ENCODE results near the gene INSRR. TPM values are rescaled to one million over a fixed set of nuclear protein-coding genes. Genes with fewer than 3 reads are reported as not detected.

The INSRR gene
- total and polyA plus RNA-seq, 9 of the 15 experiments (the other 6 are each of a cell fraction or from before 2014, with no cell fraction given): 0.03 to 0.18 (median 0.06) TPM; not detected in 3

DNA sequence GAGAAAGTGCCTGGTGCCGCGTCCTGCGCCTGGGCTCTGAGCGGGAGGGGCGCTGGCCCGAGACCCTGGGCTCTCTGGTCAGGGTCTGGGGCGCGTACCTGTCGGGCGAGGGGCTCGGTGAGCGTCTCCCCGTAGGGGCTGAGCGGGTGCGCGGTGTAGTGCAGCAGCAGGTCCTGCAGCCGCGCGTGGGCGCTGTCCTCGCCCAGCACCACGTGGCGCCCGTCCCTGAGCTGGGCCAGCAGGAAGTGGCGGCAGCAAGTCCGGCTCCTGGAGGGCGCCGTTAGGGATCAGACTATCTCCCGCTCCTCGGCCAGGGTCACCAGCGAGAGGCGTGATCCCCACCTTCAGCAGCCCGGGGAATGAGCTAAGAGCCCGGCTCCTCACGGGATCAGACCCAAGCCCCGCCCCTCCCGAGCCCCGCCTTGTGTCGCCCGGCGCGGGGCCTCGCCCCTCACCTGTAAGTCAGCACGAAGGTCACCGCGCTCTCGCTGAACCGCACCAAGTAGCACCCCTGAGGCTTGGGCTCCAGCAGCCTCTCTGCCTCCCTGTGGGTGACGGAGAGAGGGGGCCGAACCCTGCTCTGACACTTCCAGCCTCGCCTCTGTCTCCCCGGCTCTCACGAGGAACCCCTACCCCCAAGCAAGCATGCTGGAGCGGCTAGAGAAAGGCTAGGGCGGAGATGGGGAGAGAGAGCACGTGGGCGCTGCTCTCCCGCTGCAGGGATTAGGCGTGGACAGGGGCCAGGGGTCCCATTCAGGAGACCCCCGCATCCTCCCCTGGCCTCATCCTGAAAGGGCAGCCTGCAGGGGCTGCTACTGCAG, 45.0 kb downstream of the INSRR start (continued):
- peak; percentile 62 for TF ChIP-seq SUPT5H (IDR thresholded peaks at IDR 0.05)
- TF ChIP-seq ATF7 (IDR thresholded peaks at IDR 0.05): peak; percentile 79
- no peak for TF ChIP-seq PREB (CRISPR knock-in tag; IDR thresholded peaks at IDR 0.05)
- TF ChIP-seq NR2C1 (IDR thresholded peaks at IDR 0.05): no peak
- peak; percentile 64 for TF ChIP-seq NR2C1 (tag; IDR thresholded peaks at IDR 0.05)
- TF ChIP-seq GABPB2 (CRISPR knock-in tag; conservative IDR thresholded peaks at IDR 0.05): no peak
- no peak for TF ChIP-seq ZNF217 (CRISPR knock-in tag; IDR thresholded peaks at IDR 0.05)
- peak; percentile 27; the same call in 1 of the 2 replicates for TF ChIP-seq TGIF2 (CRISPR knock-in tag; IDR thresholded peaks at IDR 0.05)
- peak; percentile 95 for TF ChIP-seq MTA3 (IDR thresholded peaks at IDR 0.05; ENCODE audit: borderline replicate concordance)
- TF ChIP-seq ARID4B (CRISPR knock-in tag; IDR thresholded peaks at IDR 0.05): peak; percentile 96; the same call in 1 of the 2 replicates
- TF ChIP-seq, protein P1, sequence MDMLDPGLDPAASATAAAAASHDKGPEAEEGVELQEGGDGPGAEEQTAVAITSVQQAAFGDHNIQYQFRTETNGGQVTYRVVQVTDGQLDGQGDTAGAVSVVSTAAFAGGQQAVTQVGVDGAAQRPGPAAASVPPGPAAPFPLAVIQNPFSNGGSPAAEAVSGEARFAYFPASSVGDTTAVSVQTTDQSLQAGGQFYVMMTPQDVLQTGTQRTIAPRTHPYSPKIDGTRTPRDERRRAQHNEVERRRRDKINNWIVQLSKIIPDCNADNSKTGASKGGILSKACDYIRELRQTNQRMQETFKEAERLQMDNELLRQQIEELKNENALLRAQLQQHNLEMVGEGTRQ (CRISPR knock-in tag; IDR thresholded peaks at IDR 0.05): peak; percentile 89
- peak; percentile 91 for TF ChIP-seq CXXC5 (CRISPR knock-in tag; IDR thresholded peaks at IDR 0.05)
- no peak for TF ChIP-seq FOXO4 (CRISPR knock-in tag; IDR thresholded peaks at IDR 0.05)
- peak; percentile 90 for TF ChIP-seq POLR2G (IDR thresholded peaks at IDR 0.05; ENCODE audit: low read depth, low read length)
- 0 out of 2 replicates have a peak, but pooled peaks have one; percentile 39 for TF ChIP-seq SPI1 (IDR thresholded peaks at IDR 0.05; ENCODE audit: borderline replicate concordance, low read depth, low read length)
- TF ChIP-seq CBX5 (IDR thresholded peaks at IDR 0.05; ENCODE audit: borderline replicate concordance, low read depth): no peak
- peak; percentile 75 for TF ChIP-seq ZNF766 (CRISPR knock-in tag; conservative IDR thresholded peaks at IDR 0.05)
- TF ChIP-seq ZNF143 (CRISPR knock-in tag; IDR thresholded peaks at IDR 0.05): no peak; the same call in 1 of the 2 replicates
- TF ChIP-seq KDM2B (CRISPR knock-in tag; IDR thresholded peaks at IDR 0.05): peak; percentile 75
- TF ChIP-seq, protein P2, sequence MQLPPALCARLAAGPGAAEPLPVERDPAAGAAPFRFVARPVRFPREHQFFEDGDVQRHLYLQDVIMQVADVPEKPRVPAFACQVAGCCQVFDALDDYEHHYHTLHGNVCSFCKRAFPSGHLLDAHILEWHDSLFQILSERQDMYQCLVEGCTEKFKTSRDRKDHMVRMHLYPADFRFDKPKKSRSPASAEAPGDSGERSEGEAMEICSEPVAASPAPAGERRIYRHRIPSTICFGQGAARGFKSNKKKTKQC (CRISPR knock-in tag; IDR thresholded peaks at IDR 0.05): peak; percentile 88

All from K562 (cell line).